Measurements from ENCODE around the gene CDRT15L2.
"Not testable (repeated sequence)": the region's sequence is repeated elsewhere in the genome, so short reads cannot be mapped to it uniquely, and the experiment has no call there.

- not testable (repeated sequence) for TF ChIP-seq POLR2AphosphoS5 (IDR thresholded peaks at IDR 0.05; ENCODE audit: borderline replicate concordance, low read depth, low read length); EZH2 (IDR thresholded peaks at IDR 0.05)
These were observed 35.9 kb downstream of the CDRT15L2 start for GRCh38 chr17:20615461-20615860.
